Measurements from ENCODE around the gene BCL2.
A peak's percentile ranks its signal among the peaks of the same experiment; 100 is the strongest.

Gene BCL2

GRCh38 chr18:63319383-63320122, at the start of gene BCL2:
BCL2 (minus strand) TSS chr18:63319769.
- Histone ChIP-seq H2AFZ (peak within 1 kb of the TSS; percentile 89), H3K9ac (peak within 1 kb of the TSS; percentile 69), H3K4me3 (ENCODE audit: low read depth, low read length) (peak within 1 kb of the TSS; percentile 93), H3K27ac (peak within 1 kb of the TSS; percentile 80), H3K27me3 (ENCODE audit: control insufficient read depth, insufficient read depth, low read length) (no peaks in the 10 kb centered on the region), H3K4me1 (peaks cover 12% of the 10 kb centered on the region), H3K36me3 (ENCODE audit: control insufficient read depth, insufficient read depth, low read length) (no peaks in the 10 kb centered on the region), H3K9me3 (ENCODE audit: control insufficient read depth, low read length) (no peaks in the 10 kb centered on the region), H3K79me2 (no peaks in the 10 kb centered on the region), H3K4me2 (ENCODE audit: low read length) (peak within 1 kb of the TSS; percentile 78)
- no peak for TF ChIP-seq CTCF (IDR thresholded peaks at IDR 0.05)

GRCh38 chr18:63368611-63369010, 49.0 kb upstream of the BCL2 start:
- Histone ChIP-seq H3K4me2 (ENCODE audit: low read length) (no peak overlapping the region), H3K4me1 (peaks cover 8% of the 10 kb centered on the region), H3K27ac (no peak overlapping the region), H3K4me3 (ENCODE audit: low read depth, low read length) (no peak overlapping the region), H3K9ac (no peak overlapping the region), H2AFZ (peak overlapping the region; percentile 95), H3K9me3 (ENCODE audit: control insufficient read depth, low read length) (no peaks in the 10 kb centered on the region), H3K36me3 (ENCODE audit: control insufficient read depth, insufficient read depth, low read length) (no peaks in the 10 kb centered on the region), H3K79me2 (peaks cover 10% of the 10 kb centered on the region), H3K27me3 (ENCODE audit: control insufficient read depth, insufficient read depth, low read length) (no peaks in the 10 kb centered on the region)
- no peak for TF ChIP-seq CTCF (IDR thresholded peaks at IDR 0.05)

GRCh38 chr18:63367053-63367953, 47.7 kb upstream of the BCL2 start, which contains the start of gene KDSR:
KDSR (minus strand) TSS chr18:63367206; CDS start chr18:63367118, 88 bp downstream.
- Histone ChIP-seq H3K36me3 (ENCODE audit: control insufficient read depth, insufficient read depth, low read length) (no peaks in the 10 kb centered on the region), H3K27me3 (ENCODE audit: control insufficient read depth, insufficient read depth, low read length) (no peaks in the 10 kb centered on the region), H3K9ac (peak within 1 kb of the TSS; percentile 93), H3K4me3 (ENCODE audit: low read depth, low read length) (peak within 1 kb of the TSS; percentile 83), H3K4me2 (ENCODE audit: low read length) (peak within 1 kb of the TSS; percentile 82), H3K79me2 (peaks cover 12% of the 10 kb centered on the region), H3K4me1 (peaks cover 8% of the 10 kb centered on the region), H2AFZ (peak within 1 kb of the TSS; percentile 95), H3K9me3 (ENCODE audit: control insufficient read depth, low read length) (no peaks in the 10 kb centered on the region), H3K27ac (peak within 1 kb of the TSS; percentile 97)
- no peak for TF ChIP-seq CTCF (IDR thresholded peaks at IDR 0.05)

GRCh38 chr18:63366213-63367052, 46.9 kb upstream of the BCL2 start:
- Histone ChIP-seq H3K27me3 (ENCODE audit: control insufficient read depth, insufficient read depth, low read length) (no peaks in the 10 kb centered on the region), H3K36me3 (ENCODE audit: control insufficient read depth, insufficient read depth, low read length) (no peaks in the 10 kb centered on the region), H3K9ac (peak overlapping the region; percentile 62), H2AFZ (peak overlapping the region; percentile 94), H3K9me3 (ENCODE audit: control insufficient read depth, low read length) (no peaks in the 10 kb centered on the region), H3K4me2 (ENCODE audit: low read length) (peak overlapping the region; percentile 60), H3K4me3 (ENCODE audit: low read depth, low read length) (peak overlapping the region; percentile 83), H3K27ac (peak overlapping the region; percentile 97), H3K79me2 (peaks cover 13% of the 10 kb centered on the region), H3K4me1 (peaks cover 8% of the 10 kb centered on the region)
- TF ChIP-seq CTCF (IDR thresholded peaks at IDR 0.05), result no peak

All from parathyroid adenoma (tissue), 2 donors.